Endothelial cell of coronary artery (primary cell): ENCODE results near the gene IMPDH2. TPM values are rescaled to one million over a fixed set of nuclear protein-coding genes. Genes with fewer than 3 reads are reported as not detected.

Experiments
- total RNA-seq: library from RNA; depleted of rRNA; stranded (reverse); fragments of >200 nt; gene quantifications from 2 replicates; pipeline ENCODE4 v1.2.3, GENCODE V29; 2014

IMPDH2 gene
- total RNA-seq, result 341 and 373 TPM in 2 replicates

GRCh38 chr3:49028673-49029562, at the start of gene IMPDH2:
Gene IMPDH2, minus strand, starts transcription at chr3:49029398. Its CDS starts 48 bp downstream, at chr3:49029350.

GRCh38 chr3:49021813-49022687, 7.1 kb downstream of the IMPDH2 start, which contains the start of gene NDUFAF3:
Gene NDUFAF3, plus strand, starts transcription at chr3:49022121. Its CDS starts 24 bp downstream, at chr3:49022145.

GRCh38 chr3:49017971-49018706, 11.1 kb downstream of the IMPDH2 start, which contains the start of gene DALRD3:
Gene DALRD3, minus strand, starts transcription at chr3:49018580. Its CDS starts 16 bp downstream, at chr3:49018564.

GRCh38 chr3:49007068-49007770, 22.0 kb downstream of the IMPDH2 start, which contains the start of gene WDR6:
Gene WDR6, plus strand, starts transcription at chr3:49007391. Its CDS starts 41 bp downstream, at chr3:49007432.

GRCh38 chr3:48989796-48990635, 39.2 kb downstream of the IMPDH2 start, which contains the start of gene P4HTM:
Gene P4HTM, plus strand, starts transcription at chr3:48990241. Its CDS starts 16 bp downstream, at chr3:48990257.

Other genes with a start within 250 kb of the IMPDH2 start
- 34.9 and 40.2 TPM in 2 replicates for gene PRKAR2A, start 181.5 kb downstream of the IMPDH2 start, total RNA-seq
- 26.2 and 30.3 TPM in 2 replicates for gene SLC25A20, start 130.5 kb downstream of the IMPDH2 start, total RNA-seq
- gene ARIH2, start 110.6 kb downstream of the IMPDH2 start, total RNA-seq, result 54.9 and 71.1 TPM in 2 replicates
- gene P4HTM, start 39.2 kb downstream of the IMPDH2 start, total RNA-seq, result 14.7 and 31.5 TPM in 2 replicates
- 69.4 and 98.7 TPM in 2 replicates for gene WDR6, start 22.0 kb downstream of the IMPDH2 start, total RNA-seq
- 33.7 and 46.4 TPM in 2 replicates for gene DALRD3, start 10.8 kb downstream of the IMPDH2 start, total RNA-seq
- 46.8 and 56.0 TPM in 2 replicates for gene NDUFAF3, start 7.3 kb downstream of the IMPDH2 start, total RNA-seq
- 48.5 and 61.9 TPM in 2 replicates for gene QRICH1, start 64.7 kb upstream of the IMPDH2 start, total RNA-seq
- 272 and 308 TPM in 2 replicates for gene QARS1, start 75.4 kb upstream of the IMPDH2 start, total RNA-seq
- 34.4 and 43.7 TPM in 2 replicates for gene USP19, start 91.4 kb upstream of the IMPDH2 start, total RNA-seq
- 330 and 659 TPM in 2 replicates for gene LAMB2, start 103.7 kb upstream of the IMPDH2 start, total RNA-seq
- 15.2 and 18.6 TPM in 2 replicates for gene CCDC71, start 136.9 kb upstream of the IMPDH2 start, total RNA-seq
- gene KLHDC8B, start 142.2 kb upstream of the IMPDH2 start, total RNA-seq, result 29.3 and 31.9 TPM in 2 replicates
- gene C3orf62, start 247.8 kb upstream of the IMPDH2 start, total RNA-seq, result 0.81 and 2.0 TPM in 2 replicates